ENCODE measurements around the gene TSSC4.

Gene TSSC4

DNA sequence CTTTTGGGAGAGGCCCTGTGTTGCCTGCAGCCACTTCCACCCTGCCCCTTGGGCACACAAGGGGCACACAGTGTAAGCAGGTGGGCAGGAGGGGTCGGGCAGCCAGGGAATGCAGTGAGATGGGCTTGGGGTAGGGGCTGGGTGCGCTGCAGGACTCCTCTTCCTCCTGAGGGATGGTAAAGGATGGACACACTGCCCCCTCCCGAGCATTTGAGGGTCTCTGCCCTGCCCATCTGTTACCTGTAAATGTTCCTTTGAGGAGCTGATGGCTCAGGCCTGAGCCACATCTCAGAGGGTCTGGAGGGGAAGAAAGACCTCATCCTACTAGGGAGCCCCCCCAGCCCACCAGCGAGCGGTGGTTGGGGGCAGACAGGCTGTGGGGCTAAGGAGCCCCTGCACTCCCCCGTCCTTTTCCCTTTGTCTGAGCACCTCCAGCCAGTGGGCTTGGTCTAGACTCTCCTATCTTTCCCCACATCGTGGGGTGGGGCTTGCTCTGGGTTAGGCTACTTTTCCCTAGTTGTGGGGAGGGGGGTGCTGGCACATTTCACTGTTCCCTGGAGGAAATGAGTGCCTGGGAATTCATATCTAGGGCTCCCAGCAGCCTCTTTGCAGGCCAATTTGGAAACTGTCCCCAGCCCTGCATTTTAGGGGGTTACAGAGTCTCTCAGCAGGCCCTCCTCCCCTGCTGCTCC, 1.7 kb upstream of the TSSC4 start:
- in situ Hi-C loops (cut with HindIII; ENCODE audit: low sequenced_read_pairs), result no loop called here

DNA sequence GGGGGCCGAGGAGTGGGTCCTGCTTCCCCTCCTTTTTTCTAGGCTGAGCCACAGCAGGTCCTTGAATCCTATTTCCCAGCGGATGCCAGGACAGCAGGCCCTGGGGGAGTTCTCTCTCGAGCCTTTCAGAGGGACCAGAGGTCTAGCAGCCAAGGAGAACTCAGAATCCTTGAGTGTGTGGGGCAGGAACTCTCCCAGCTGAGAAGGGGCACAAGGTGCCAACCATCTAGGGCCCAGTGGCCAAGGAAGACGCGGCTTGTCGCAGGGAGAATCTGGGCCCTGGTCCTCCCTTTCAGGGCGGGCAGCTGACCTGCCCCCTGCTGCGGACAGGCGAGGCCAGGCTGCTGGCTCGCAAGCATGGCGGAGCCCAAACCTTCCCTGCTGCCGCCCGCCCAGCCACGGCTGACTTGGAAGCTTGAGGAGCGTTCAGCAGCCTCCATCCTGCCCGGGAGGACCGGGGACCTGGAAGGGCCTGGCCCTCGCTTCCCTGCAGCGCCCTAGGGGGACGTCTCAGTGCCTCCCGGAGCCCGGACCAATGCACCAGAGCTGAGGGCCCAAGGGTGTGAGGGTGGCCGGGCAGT, 972 bp upstream of the TSSC4 start:
- in situ Hi-C loops (cut with HindIII; ENCODE audit: low sequenced_read_pairs), result no loop called here

DNA sequence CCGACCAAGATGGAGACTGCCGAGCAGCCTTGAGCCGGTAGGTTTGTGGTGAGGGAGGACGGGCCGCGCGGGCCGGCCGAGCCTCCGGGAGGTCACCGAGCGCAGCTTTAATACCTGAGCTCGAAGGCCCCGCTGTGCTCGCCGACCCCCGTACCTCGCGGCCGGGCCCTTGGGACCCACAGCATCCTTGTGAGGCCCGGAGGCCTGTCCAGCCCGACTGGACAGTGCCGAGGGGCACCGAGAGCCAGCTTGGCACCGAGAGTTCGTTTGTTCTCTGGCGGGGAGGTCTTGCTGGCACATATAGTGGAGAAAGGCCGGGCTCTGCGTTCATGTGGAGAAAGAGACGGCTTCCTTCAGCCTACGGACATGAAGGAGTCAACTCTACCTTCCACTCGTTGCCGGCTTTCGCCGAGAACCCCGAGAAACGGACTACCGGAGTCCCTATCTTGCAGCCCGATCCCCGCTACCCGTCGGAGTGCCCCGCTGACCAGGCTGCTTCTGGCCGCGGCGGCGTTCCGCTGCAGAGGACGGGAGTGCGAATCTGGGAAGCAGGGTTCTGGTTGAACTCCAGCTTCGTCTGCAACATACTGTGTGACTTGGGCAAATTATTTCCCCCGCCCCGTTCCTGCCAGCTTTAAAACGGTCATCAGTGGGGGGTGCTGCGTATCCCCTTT, 349 bp downstream of the TSSC4 start:
- in situ Hi-C loops (cut with HindIII; ENCODE audit: low sequenced_read_pairs), result no loop called here

DNA sequence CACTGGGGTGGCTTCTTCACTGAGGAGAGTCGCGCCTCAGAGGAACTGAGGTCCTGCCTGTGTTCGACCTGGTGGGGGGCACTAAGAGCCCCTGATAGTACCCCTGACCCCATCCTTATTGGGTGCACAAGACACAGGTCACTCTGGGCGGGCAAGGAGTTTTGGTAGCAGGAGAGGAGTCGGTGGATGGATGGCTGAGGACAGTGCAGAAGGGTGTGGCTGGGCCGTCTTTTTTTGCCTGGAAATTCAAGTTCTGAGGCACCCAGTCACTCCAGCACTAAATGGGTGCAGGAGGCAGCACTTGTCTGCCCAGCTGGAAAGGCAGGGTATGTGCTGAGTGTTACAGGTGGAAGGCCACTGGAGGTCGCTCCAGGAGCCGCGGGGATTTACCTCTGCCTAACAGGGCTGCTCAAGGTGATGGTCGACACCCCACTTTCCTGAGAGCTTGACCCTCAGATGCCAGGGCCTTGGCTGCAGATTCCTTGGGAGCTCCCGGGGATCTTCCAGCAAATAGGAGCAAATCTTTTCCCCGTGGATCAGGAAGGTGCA, 960 bp downstream of the TSSC4 start:
- in situ Hi-C loops (cut with HindIII; ENCODE audit: low sequenced_read_pairs), result no loop called here

GRCh38 chr11:2402106-2402505, 1.6 kb downstream of the TSSC4 start:
- in situ Hi-C loops (cut with HindIII; ENCODE audit: low sequenced_read_pairs), result no loop called here

DNA sequence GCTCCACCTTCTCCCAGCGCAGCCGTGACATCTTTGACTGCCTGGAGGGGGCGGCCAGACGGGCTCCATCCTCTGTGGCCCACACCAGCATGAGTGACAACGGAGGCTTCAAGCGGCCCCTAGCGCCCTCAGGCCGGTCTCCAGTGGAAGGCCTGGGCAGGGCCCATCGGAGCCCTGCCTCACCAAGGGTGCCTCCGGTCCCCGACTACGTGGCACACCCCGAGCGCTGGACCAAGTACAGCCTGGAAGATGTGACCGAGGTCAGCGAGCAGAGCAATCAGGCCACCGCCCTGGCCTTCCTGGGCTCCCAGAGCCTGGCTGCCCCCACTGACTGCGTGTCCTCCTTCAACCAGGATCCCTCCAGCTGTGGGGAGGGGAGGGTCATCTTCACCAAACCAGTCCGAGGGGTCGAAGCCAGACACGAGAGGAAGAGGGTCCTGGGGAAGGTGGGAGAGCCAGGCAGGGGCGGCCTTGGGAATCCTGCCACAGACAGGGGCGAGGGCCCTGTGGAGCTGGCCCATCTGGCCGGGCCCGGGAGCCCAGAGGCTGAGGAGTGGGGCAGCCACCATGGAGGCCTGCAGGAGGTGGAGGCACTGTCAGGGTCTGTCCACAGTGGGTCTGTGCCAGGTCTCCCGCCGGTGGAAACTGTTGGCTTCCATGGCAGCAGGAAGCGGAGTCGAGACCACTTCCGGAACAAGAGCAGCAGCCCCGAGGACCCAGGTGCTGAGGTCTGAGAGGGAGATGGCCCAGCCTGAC, 2.5 kb downstream of the TSSC4 start:
- in situ Hi-C loops (cut with HindIII; ENCODE audit: low sequenced_read_pairs), result no loop called here

DNA sequence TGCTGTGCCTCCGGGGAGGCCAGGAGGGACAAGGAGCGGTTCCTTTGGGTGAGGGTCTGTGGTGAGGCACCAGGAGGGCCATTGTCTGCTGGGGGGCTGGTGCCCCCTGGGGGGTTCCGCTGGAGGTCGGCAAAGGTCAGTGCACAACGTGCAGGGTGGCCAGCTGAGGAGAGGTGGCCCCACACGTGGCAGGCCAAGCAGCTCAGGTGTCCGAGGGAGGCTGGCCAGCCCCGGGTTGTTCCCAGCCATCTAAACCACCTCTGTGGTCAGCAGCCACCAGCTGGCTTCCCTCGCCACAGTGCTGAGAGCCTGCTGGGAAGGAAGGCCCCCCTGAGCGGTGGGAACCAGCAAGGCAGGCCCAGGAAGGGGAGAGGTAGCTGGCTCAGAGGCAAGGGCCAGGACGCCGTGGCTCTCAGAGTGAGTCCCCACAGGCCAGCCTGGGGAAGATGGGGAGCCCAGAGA, 4.2 kb downstream of the TSSC4 start:
- in situ Hi-C loops (cut with HindIII; ENCODE audit: low sequenced_read_pairs), result no loop called here

- in situ Hi-C loops (cut with HindIII; ENCODE audit: low sequenced_read_pairs), result no loop called here
Measured at GRCh38 chr11:2406451-2406850, 5.9 kb downstream of the TSSC4 start.

DNA sequence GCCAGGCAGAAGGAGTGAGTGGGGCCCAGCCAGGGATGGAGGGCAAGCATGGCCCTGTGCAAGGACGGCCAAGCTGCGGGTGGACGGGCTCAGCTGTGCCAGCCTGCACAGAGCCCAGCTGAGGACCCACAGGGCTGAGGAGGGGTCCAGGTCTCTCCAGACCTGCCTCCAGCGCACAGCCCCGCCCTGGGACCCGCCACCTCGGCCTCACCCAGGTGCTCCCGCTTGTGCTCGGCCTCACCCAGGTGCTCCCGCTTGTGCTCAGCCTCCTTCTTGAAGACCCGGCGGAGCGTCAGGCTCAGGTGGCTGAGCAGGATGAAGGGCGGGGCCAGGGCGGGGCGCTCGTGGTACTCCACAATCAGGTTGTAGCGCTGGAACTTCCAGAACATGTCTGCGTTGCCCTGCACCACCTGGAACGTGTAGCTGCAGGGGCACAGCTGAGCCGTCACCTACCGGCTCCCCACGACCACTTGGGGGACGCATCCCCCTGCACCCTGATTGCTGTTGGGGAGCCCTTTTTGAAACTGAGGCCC, 6.4 kb downstream of the TSSC4 start:
- in situ Hi-C loops (cut with HindIII; ENCODE audit: low sequenced_read_pairs), result no loop called here

GRCh38 chr11:2408671-2409070, 8.1 kb downstream of the TSSC4 start:
- in situ Hi-C loops (cut with HindIII; ENCODE audit: low sequenced_read_pairs), result no loop called here

GRCh38 chr11:2409126-2409525, 8.6 kb downstream of the TSSC4 start:
- in situ Hi-C loops (cut with HindIII; ENCODE audit: low sequenced_read_pairs), result no loop called here

- in situ Hi-C loops (cut with HindIII; ENCODE audit: low sequenced_read_pairs), result loop anchor here (10.0 kb wide), 1 partner anchor 225 kb away; no protein-coding TSS in a partner anchor
Measured at GRCh38 chr11:2409611-2410468, 9.3 kb downstream of the TSSC4 start.

DNA sequence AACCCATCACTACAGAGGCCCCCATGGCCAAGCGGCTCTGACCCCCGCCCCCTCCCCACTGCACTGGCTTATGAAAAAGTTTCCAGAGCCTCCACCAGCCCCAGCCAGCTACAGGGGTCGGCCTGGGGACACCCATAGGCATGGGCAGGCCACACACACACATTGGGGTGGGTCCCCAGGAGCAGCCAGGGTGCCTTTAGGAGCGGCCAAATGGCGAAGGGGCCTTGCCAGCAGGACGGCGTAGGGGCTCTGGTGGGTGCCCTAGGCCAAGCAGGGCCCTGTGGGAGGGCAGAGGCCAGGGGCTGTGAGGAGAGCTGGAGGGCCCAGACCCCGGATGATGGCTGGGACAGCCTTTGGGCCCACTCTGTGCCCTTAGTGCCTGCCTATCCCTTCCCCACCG, 10.1 kb downstream of the TSSC4 start:
- in situ Hi-C loops (cut with HindIII; ENCODE audit: low sequenced_read_pairs), result loop anchor here (10.0 kb wide), 1 partner anchor 226 kb away; no protein-coding TSS in a partner anchor

DNA sequence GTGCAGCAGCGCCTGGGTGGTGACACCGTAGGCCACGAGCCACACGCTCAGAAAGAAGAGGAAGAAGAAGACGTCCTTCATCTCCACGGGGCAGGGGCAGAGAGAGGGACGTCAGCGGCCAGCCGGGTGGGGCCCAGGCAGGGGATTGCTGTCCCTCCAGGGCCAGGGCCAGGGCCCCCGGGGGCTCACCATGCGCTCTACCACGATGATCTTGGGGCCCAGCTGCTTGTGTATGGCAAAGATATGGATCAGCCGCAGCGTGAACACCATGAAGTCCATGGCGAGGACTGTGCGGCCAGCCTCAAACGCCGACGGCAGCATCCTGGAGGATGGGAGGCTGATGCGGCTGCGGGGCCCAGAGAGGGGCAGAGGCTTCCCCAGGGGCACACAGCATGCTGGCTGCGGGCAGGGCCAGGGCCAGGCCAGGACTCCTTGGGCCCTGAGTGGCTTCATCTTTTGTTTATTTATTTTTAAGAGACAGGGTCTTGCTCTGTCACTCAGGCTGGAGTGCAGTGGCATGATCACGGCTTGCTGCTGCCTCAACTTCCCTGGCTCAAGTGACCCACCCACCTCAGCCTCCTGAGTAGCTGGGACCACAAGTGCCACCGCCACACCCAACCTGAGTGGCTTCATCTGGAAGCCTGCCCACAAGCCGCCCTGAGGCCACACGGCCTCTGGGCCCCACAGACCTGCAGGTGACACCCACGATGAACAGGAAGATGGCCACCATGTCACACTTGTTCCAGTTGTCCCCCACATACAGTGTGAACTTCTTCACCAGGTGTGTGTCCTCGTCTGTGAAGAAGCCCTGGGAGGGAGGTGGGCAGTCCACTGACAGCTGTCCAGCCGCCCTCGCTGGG, 11.1 kb downstream of the TSSC4 start:
- in situ Hi-C loops (cut with HindIII; ENCODE audit: low sequenced_read_pairs), result loop anchor here (10.0 kb wide), 1 partner anchor 227 kb away; no protein-coding TSS in a partner anchor

GRCh38 chr11:2412323-2412722, 11.8 kb downstream of the TSSC4 start:
- in situ Hi-C loops (cut with HindIII; ENCODE audit: low sequenced_read_pairs), result loop anchor here (10.0 kb wide), 1 partner anchor 228 kb away; no protein-coding TSS in a partner anchor

- in situ Hi-C loops (cut with HindIII; ENCODE audit: low sequenced_read_pairs), result loop anchor here (10.0 kb wide), 1 partner anchor 229 kb away; no protein-coding TSS in a partner anchor
Measured at GRCh38 chr11:2413742-2414579, 13.4 kb downstream of the TSSC4 start.

GRCh38 chr11:2414616-2415015, 14.1 kb downstream of the TSSC4 start:
- in situ Hi-C loops (cut with HindIII; ENCODE audit: low sequenced_read_pairs), result loop anchor here (10.0 kb wide), 1 partner anchor 230 kb away; no protein-coding TSS in a partner anchor

- in situ Hi-C loops (cut with HindIII; ENCODE audit: low sequenced_read_pairs), result loop anchor here (10.0 kb wide), 1 partner anchor 230 kb away; no protein-coding TSS in a partner anchor
Measured at GRCh38 chr11:2415171-2415570, 14.6 kb downstream of the TSSC4 start.
